Ovary (tissue), 9 donors: Measurements from ENCODE around the gene FCHSD1. TPM values are rescaled to one million over a fixed set of nuclear protein-coding genes. Genes with fewer than 3 reads are reported as not detected.

Source experiments
- DNase-seq, 5 donors: peaks; one replicate each; pipeline ENCODE4 v3.0.0-alpha.2; 2019 to 2020
- H3K27ac ChIP-seq, 2 donors: fragments of 200-600 bp; one replicate each; pipeline versions ENCODE4 v1.5.1 to v1.8.0; 2019 to 2022
- H3K27me3 ChIP-seq: fragments of 200-600 bp; one replicate; pipeline ENCODE4 v1.8.0; 2022
- H3K36me3 ChIP-seq: fragments of 200-600 bp; sonication (generic); one replicate; pipeline ENCODE4 v1.5.1; 2019
- H3K4me1 ChIP-seq: one replicate; pipeline ENCODE4 v1.8.1; 2013; ENCODE audit warnings: mild to moderate bottlenecking, moderate library complexity; ENCODE audit not compliant: insufficient read depth
- H3K4me3 ChIP-seq: fragments of 200-600 bp; sonication (generic); one replicate; pipeline ENCODE4 v1.5.1; 2017
- H3K9me3 ChIP-seq, 2 donors: fragments of 200-600 bp in 1 of 2; sonication (generic) in 1 of 2; one replicate each; pipeline versions ENCODE4 v1.5.1 to v1.8.1; 2013 to 2019; ENCODE audit warnings: mild to moderate bottlenecking in 1 of 2, moderate library complexity in 1 of 2
- EP300 ChIP-seq: sonication (generic); formaldehyde crosslinking; IDR thresholded peaks from one replicate; pipeline ENCODE4 v1.6.1; 2017; ENCODE audit warnings: antibody characterized with exemption
- POLR2A ChIP-seq: fragments of 450-650 bp; IDR thresholded peaks from one replicate; pipeline ENCODE4 v1.6.1; 2017; ENCODE audit warnings: antibody characterized with exemption, mild to moderate bottlenecking, moderate library complexity
- WGBS, 3 donors: extraction: QIAGEN DNeasy Blood & Tissue Kit in 1 of 3; methylation state at CpG; one replicate each; pipeline versions ENCODE4 v1.1.5 to v1.1.7; 2013 to 2017; 5-methylcytosine and 5-hydroxymethylcytosine counted together
- intact Hi-C, 4 donors: fragments of 100-400 bp; cut with DNase I; formaldehyde crosslinking; loops; one replicate each; pipeline versions ENCODE4 v1.11.0 to v1.15.1; 2022 to 2023
- polyA plus RNA-seq, 2 donors: library from polyadenylated mRNA; stranded (reverse); fragments of 200-250 nt in 1 of 2; fragments of 350-450 nt in 1 of 2; fragmentation: Illumina TruSeq in 1 of 2; extraction: RNeasy Lipid Tissue Mini Kit (QIAGEN cat#74804) in 1 of 2; gene quantifications; one replicate each; pipeline ENCODE4 v1.2.3, GENCODE V29; 2013 to 2014
- total RNA-seq, 7 donors: library from RNA; depleted of rRNA in 2 of 7; stranded (reverse); fragments of >200 nt in 2 of 7; fragmentation: NEBNext Ultra II Directional in 3 of 7; extraction: Animal tissue kit (Norgen Biotek cat#: 25700) in 3 of 7; gene quantifications; one replicate each; pipeline versions ENCODE4 v1.1.0 to v1.2.4, GENCODE V29; 2016 to 2023
- TF ChIP-seq, protein P1 (sequence below), 3 donors: fragments of 450-650 bp in 2 of 3; fragments of 200-600 bp in 1 of 3; IDR thresholded peaks; one replicate each; pipeline versions ENCODE4 v1.5.1 to v1.8.0; 2016 to 2022; ENCODE audit warnings: antibody characterized with exemption in 3 of 3, mild to moderate bottlenecking in 1 of 3
- donor health status: DM: no; HTN: no; CAD: no; lungs with moderate emphysema.
- donor health status: DM: no; HTN: no; CAD: no.
- donor health status: Bipolar disorder and iron deficiency.
- donor health status: DM: yes; HTN: yes; CAD: no.
- donor health status: DM: no; HTN: no; CAD: no.
- donor health status: DM: yes; HTN: yes; CAD: no.

The FCHSD1 gene
- total and polyA plus RNA-seq, 9 donors, result 10.4 to 35.2 (median 23.9) TPM

DNA sequence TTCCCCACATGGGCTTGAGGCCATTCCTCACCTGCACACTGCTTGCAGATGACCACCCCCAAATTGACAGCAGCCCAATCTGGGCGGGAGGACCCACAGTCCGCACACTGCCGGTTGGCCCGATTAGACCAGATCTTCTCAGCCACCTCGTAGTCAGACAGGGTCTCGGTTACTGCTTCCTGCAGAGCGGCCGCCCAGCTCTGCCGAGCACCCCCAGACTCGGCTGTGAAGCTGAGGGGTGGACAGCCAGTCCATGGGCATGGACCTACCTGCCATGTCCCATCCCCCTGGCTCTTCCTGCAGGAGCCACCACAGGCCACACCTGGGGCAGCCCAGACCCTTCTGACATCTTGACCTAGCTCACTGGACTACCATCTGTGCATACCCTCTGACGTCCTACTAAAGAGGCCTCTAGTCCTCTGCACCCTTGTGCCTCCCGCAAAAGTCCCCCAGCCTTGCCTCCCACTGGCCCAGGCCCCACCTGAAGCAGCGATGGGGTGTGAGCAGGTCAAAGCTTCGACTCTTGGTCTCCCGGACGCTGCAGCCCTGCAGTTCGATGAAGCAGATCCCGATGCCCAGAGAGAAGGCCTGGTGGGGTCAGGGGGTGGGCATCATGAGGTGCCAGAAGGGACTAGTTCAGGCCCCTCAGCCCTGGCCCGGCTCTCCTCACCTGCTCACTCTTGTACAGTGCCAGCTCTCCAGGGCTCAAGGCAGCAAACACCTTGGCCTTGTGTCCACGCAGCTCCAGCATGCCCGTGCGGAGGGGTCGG lies 21.0 kb upstream of the FCHSD1 start:
- no peaks in the 10 kb centered on the region for H3K36me3 ChIP-seq
- no peak for TF ChIP-seq EP300
- no peak for TF ChIP-seq POLR2A
- TF ChIP-seq, protein P1, sequence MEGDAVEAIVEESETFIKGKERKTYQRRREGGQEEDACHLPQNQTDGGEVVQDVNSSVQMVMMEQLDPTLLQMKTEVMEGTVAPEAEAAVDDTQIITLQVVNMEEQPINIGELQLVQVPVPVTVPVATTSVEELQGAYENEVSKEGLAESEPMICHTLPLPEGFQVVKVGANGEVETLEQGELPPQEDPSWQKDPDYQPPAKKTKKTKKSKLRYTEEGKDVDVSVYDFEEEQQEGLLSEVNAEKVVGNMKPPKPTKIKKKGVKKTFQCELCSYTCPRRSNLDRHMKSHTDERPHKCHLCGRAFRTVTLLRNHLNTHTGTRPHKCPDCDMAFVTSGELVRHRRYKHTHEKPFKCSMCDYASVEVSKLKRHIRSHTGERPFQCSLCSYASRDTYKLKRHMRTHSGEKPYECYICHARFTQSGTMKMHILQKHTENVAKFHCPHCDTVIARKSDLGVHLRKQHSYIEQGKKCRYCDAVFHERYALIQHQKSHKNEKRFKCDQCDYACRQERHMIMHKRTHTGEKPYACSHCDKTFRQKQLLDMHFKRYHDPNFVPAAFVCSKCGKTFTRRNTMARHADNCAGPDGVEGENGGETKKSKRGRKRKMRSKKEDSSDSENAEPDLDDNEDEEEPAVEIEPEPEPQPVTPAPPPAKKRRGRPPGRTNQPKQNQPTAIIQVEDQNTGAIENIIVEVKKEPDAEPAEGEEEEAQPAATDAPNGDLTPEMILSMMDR (IDR thresholded peaks at IDR 0.05), result no peak

DNA sequence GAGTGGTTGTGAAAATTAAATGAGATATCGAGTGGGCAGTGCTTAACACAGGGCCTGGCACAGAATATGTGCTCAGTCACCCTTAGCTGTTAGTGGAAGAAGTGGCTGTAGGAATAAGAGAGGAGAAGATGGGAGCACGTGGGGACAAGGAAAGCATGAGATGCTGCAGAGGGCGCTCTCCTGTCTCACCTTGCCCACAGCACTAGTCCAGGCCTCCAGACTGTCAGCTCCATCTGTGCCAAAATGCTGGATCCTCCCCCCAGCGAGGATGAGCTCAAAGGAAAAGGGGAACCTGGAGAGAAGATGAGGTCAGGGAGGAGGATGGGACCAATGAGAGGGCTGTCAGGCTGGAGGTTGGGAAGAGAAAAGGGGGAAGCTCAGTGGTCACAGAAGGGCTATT lies 18.3 kb upstream of the FCHSD1 start:
- Histone ChIP-seq H3K27ac (no peak overlapping the region), H3K4me1 (no peaks in the 10 kb centered on the region), H3K36me3 (no peaks in the 10 kb centered on the region), H3K27me3 (no peaks in the 10 kb centered on the region), H3K4me3 (no peak overlapping the region), H3K9me3 (no peaks in the 10 kb centered on the region)
- WGBS, 3 donors, result 58 to 71% (median 62%) methylated on average over 4 of the region's 4 CpGs
- TF ChIP-seq, protein P1 (IDR thresholded peaks at IDR 0.05), result no peak
- TF ChIP-seq POLR2A (no peak), EP300 (no peak)
- no peak for DNase-seq
- intact Hi-C loops, result no loop called here

More for the DNA sequence above, 21.0 kb upstream of the FCHSD1 start:
- Histone ChIP-seq H3K9me3 (no peaks in the 10 kb centered on the region), H3K4me3 (no peak overlapping the region), H3K27me3 (no peaks in the 10 kb centered on the region), H3K27ac (no peak overlapping the region), H3K4me1 (no peaks in the 10 kb centered on the region)
- intact Hi-C loops, result no loop called here
- 92 to 94% (median 94%) methylated on average over 19 to 23 of the region's 23 CpGs for WGBS, 3 donors
- no peak for DNase-seq

DNA sequence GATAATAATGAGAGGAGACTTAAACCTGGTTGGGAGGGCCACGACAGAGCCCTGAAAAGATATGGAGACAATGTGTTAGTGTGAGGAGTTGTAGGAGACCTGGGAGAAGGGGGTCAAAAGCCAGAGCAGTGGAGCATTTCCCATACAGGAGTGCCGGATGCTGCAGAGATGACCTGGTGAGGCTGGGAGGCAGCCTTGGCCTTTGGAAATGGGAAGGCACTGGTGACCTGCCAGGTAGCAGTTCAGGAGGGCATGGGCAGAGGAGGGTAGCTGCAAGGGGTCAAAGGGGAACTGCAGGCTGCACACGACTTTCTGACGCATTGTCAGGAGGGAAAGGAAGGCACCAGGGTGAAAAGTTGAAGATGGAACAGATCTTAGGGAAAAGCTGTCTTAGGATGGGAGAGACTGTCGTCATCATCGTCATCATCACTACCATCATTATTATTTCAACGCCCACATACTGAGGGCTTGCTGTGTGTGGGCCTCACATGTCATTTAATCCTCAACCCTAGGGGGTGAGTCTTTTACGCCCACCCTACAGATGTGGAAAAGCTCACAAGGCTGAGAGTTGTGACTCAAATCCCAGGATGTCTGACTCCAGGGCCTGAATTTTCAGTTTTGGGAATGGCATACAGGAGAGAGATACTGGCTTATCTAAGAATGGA lies 17.5 kb upstream of the FCHSD1 start:
- intact Hi-C loops, result no loop called here
- Histone ChIP-seq H3K9me3 (no peaks in the 10 kb centered on the region), H3K36me3 (no peaks in the 10 kb centered on the region), H3K4me3 (no peak overlapping the region), H3K27me3 (no peaks in the 10 kb centered on the region), H3K27ac (no peak overlapping the region), H3K4me1 (no peaks in the 10 kb centered on the region)
- no peak for DNase-seq
- 73 to 78% (median 77%) methylated on average over 8 of the region's 8 CpGs for WGBS, 3 donors
- TF ChIP-seq, protein P1 (IDR thresholded peaks at IDR 0.05), result no peak
- TF ChIP-seq EP300 (no peak), POLR2A (no peak)

DNA sequence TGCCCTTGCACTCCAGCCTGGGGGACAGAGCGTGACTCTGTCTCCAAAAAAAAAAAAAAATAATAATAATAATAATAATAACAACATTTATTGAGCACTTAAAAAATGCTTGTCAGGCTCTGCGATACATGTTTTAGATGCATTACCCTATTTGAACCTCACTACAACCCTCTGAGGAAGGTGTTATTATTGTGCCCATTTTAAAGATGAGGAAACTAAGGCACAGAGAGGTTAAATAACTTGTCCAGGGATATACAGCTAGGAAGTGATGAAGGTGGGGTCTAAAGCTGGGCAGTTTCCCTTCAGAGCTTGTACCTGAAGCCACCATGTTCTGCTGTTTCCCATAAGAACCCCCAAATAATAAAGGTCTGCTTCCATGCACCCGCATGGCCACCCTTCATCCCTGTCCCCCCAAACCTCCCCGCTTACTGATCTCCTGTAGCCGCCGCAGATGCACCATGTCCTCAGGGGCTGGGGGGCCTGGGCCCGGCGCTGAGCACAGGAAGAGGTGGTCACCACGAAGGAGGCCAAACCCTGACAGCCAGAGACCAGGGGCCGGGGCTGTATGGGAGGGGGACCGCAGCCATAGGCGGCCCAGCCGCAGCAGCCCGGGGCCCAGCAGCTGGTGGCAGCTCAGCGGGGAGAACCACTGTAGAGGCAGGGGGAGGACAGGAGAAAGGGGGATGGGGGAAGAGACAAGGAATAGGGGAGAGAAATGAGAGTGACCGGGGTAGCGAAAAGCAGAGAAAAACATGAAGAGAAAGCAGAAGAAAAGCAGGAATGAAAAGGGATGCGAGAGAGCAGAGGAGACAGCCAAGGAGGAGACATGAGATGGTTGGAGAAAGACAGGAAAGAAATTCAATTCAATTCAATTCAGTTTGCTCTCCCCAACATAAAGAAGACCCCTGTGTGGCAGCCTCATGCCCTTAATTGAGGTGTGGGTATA lies 15.1 kb upstream of the FCHSD1 start:
- no peaks in the 10 kb centered on the region for H3K9me3 ChIP-seq
- intact Hi-C loops, result no loop called here
- no peaks in the 10 kb centered on the region for H3K27me3 ChIP-seq
- no peak for TF ChIP-seq EP300
- no peak for TF ChIP-seq POLR2A
- no peaks in the 10 kb centered on the region for H3K4me1 ChIP-seq
- H3K4me3 ChIP-seq, result no peak overlapping the region
- H3K27ac ChIP-seq, result no peak overlapping the region
- no peaks in the 10 kb centered on the region for H3K36me3 ChIP-seq
- 86 to 89% (median 88%) methylated on average over 18 of the region's 18 CpGs for WGBS, 3 donors
- DNase-seq, result no peak
